ENCODE data around the gene RHD.
A peak's percentile ranks its signal among the peaks of the same experiment; 100 is the strongest.

Gene RHD

DNA sequence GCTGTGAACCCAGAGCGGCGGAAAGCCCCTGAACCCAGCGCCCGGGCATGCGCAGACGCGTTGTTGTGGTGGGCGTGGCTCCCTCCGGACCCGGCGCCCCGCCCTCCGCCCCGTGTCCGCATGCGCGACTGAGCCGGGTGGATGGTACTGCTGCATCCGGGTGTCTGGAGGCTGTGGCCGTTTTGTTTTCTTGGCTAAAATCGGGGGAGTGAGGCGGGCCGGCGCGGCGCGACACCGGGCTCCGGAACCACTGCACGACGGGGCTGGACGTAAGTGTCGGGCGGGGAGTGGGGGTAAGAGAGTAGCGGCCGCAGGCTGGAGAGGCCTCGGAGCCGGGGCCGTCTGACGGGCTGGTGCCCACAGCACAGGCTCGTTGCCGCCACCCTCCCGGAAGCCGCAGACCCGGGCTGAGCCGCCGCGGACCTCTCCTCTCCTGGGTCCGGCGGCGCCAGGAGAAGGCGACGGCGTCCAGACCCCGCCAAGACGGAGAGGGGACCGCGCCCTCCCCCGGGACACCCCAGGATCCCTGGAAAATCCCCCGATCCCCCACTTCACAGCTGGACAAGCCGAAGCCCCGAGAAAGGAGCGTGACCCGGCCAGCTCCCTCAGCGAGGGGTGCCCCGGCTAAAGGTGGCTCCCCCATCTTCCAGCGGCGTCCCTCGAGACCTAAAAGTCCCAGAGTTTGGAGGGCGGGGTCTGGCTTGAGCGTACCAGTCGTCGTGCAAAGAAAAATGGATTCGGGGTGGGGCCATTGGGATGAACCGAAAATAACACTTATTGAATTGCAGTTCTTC is 66.1 kb downstream of the RHD start, which contains the start of gene TMEM50A:
TSS of gene TMEM50A (plus strand) at position 147 of the 794 bp plus-strand sequence. CDS start 2,153 bp downstream, outside the sequence.
- Histone ChIP-seq H3K27ac (ENCODE audit: low read length) (peak within 1 kb of the TSS; percentile 96), H2AFZ (ENCODE audit: low read length) (peak within 1 kb of the TSS; percentile 74), H3K4me1 (ENCODE audit: low read length) (0 out of 2 replicates have a peak, but pooled peaks cover 9% of the 10 kb centered on the region), H3K36me3 (replicated peaks; ENCODE audit: insufficient read depth, low read length) (no peaks in the 10 kb centered on the region; the same call in 1 of the 2 replicates), H3K9ac (ENCODE audit: low read length) (peak within 1 kb of the TSS; percentile 91), H3K27me3 (replicated peaks; ENCODE audit: insufficient read depth, low read length) (no peaks in the 10 kb centered on the region), H3K79me2 (ENCODE audit: low read length) (peaks cover 50% of the 10 kb centered on the region), H3K9me3 (replicated peaks; ENCODE audit: insufficient read depth, low read length) (no peaks in the 10 kb centered on the region), H3K9me2 (replicated peaks; ENCODE audit: insufficient read depth, low read length) (no peaks in the 10 kb centered on the region), H3K4me2 (ENCODE audit: low read depth, low read length) (peak within 1 kb of the TSS; percentile 81), H3F3A (ENCODE audit: insufficient read depth, low read length) (peaks cover 14% of the 10 kb centered on the region), H4K20me1 (ENCODE audit: insufficient read depth, low read length) (no peaks in the 10 kb centered on the region), H3K4me3 (ENCODE audit: low read length) (peak within 1 kb of the TSS; percentile 75)
- TF ChIP-seq EZH2phosphoT487 (IDR thresholded peaks at IDR 0.05; ENCODE audit: low read length) (no peak), CTCF (IDR thresholded peaks at IDR 0.05; ENCODE audit: low read length) (no peak), EZH2 (optimal IDR thresholded peaks at IDR 0.05; ENCODE audit: low read depth, low read length) (no peak)
- DNase-seq: peak; percentile 89

GRCh38 chr1:25338986-25339385 is 66.7 kb downstream of the RHD start:
- Histone ChIP-seq H3K9me2 (replicated peaks; ENCODE audit: insufficient read depth, low read length) (no peaks in the 10 kb centered on the region), H3K27ac (ENCODE audit: low read length) (peak overlapping the region; percentile 96; the same call in 1 of the 2 replicates), H3K9me3 (replicated peaks; ENCODE audit: insufficient read depth, low read length) (no peaks in the 10 kb centered on the region), H3F3A (ENCODE audit: insufficient read depth, low read length) (peaks cover 14% of the 10 kb centered on the region), H3K4me2 (ENCODE audit: low read depth, low read length) (peak overlapping the region; percentile 81), H3K4me1 (ENCODE audit: low read length) (0 out of 2 replicates have a peak, but pooled peaks cover 9% of the 10 kb centered on the region), H4K20me1 (ENCODE audit: insufficient read depth, low read length) (no peaks in the 10 kb centered on the region), H3K4me3 (ENCODE audit: low read length) (peak overlapping the region; percentile 75), H3K9ac (ENCODE audit: low read length) (peak overlapping the region; percentile 91; the same call in 1 of the 2 replicates), H2AFZ (ENCODE audit: low read length) (peak overlapping the region; percentile 74; the same call in 1 of the 2 replicates), H3K27me3 (replicated peaks; ENCODE audit: insufficient read depth, low read length) (no peaks in the 10 kb centered on the region), H3K36me3 (replicated peaks; ENCODE audit: insufficient read depth, low read length) (no peaks in the 10 kb centered on the region; the same call in 1 of the 2 replicates), H3K79me2 (ENCODE audit: low read length) (peaks cover 56% of the 10 kb centered on the region)
- TF ChIP-seq EZH2phosphoT487 (IDR thresholded peaks at IDR 0.05; ENCODE audit: low read length) (no peak), CTCF (IDR thresholded peaks at IDR 0.05; ENCODE audit: low read length) (no peak), EZH2 (optimal IDR thresholded peaks at IDR 0.05; ENCODE audit: low read depth, low read length) (no peak)
- peak; percentile 17 for DNase-seq

DNA sequence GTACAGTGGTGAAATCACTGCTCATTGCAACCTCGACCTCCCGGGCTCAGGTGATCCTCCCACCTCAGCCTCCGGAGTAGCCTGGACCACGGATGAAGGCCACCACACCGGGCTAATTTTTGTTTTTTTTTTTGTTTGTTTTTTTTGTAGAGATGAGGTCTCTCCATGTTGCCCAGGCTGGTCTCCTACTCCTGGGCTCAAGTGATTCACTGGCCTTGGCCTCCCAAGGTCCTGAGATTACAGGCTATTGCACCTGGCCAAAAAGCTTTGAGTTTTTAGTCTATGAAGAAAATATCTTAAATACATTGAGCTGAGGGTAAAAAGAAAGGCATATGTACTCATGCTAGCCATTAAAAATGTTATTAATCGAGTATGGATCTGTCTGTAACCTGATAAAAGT is 69.4 kb downstream of the RHD start:
- no peak overlapping the region for H3K4me3 ChIP-seq (ENCODE audit: low read length)
- TF ChIP-seq EZH2 (optimal IDR thresholded peaks at IDR 0.05; ENCODE audit: low read depth, low read length): no peak
- no peak for TF ChIP-seq EZH2phosphoT487 (IDR thresholded peaks at IDR 0.05; ENCODE audit: low read length)
- TF ChIP-seq CTCF (IDR thresholded peaks at IDR 0.05; ENCODE audit: low read length): no peak

More for the DNA sequence above, 69.4 kb downstream of the RHD start:
- Histone ChIP-seq H3K27me3 (replicated peaks; ENCODE audit: insufficient read depth, low read length) (no peaks in the 10 kb centered on the region), H3K9me3 (replicated peaks; ENCODE audit: insufficient read depth, low read length) (no peaks in the 10 kb centered on the region), H3K79me2 (ENCODE audit: low read length) (peaks cover 55% of the 10 kb centered on the region), H3K9me2 (replicated peaks; ENCODE audit: insufficient read depth, low read length) (no peaks in the 10 kb centered on the region), H4K20me1 (ENCODE audit: insufficient read depth, low read length) (no peaks in the 10 kb centered on the region), H2AFZ (ENCODE audit: low read length) (no peak overlapping the region), H3K27ac (ENCODE audit: low read length) (no peak overlapping the region), H3K36me3 (replicated peaks; ENCODE audit: insufficient read depth, low read length) (no peaks in the 10 kb centered on the region; the same call in 1 of the 2 replicates), H3K9ac (ENCODE audit: low read length) (no peak overlapping the region), H3K4me2 (ENCODE audit: low read depth, low read length) (no peak overlapping the region), H3F3A (ENCODE audit: insufficient read depth, low read length) (peaks cover 14% of the 10 kb centered on the region), H3K4me1 (ENCODE audit: low read length) (0 out of 2 replicates have a peak, but pooled peaks cover 9% of the 10 kb centered on the region)
- no peak for DNase-seq

Measured in MM.1S (cell line).